HepG2 (cell line): ENCODE data around the gene IFT88.

ENCODE experiments used
- CTCF ChIP-seq: sonication (generic); formaldehyde crosslinking; IDR thresholded peaks from 2 replicates; pipeline ENCODE4 v1.5.0; 2020; ENCODE audit warnings: mild to moderate bottlenecking, missing genetic modification reagents, moderate library complexity
- MEIS1 ChIP-seq: sonication (generic); formaldehyde crosslinking; IDR thresholded peaks from 2 replicates; pipeline ENCODE4 v1.9.0; 2021; ENCODE audit warnings: mild to moderate bottlenecking, missing genetic modification reagents, moderate library complexity, borderline replicate concordance
- NR3C1 ChIP-seq: sonication (generic); formaldehyde crosslinking; IDR thresholded peaks from 2 replicates; pipeline ENCODE4 v1.4.0; 2020; ENCODE audit warnings: missing genetic modification reagents
- ZNF580 ChIP-seq: IDR thresholded peaks from 2 replicates; pipeline ENCODE4 v1.6.1; 2016; ENCODE audit warnings: low read depth, borderline replicate concordance
- ZNF652 ChIP-seq: IDR thresholded peaks from 2 replicates; pipeline ENCODE4 v1.6.1; 2016; ENCODE audit warnings: low read depth, borderline replicate concordance
- TF ChIP-seq, protein P1 (sequence below): sonication (generic); formaldehyde crosslinking; IDR thresholded peaks from 2 replicates; pipeline ENCODE4 v1.5.0; 2020; ENCODE audit warnings: missing genetic modification reagents
- TF ChIP-seq, protein P2 (sequence below): sonication (generic); formaldehyde crosslinking; IDR thresholded peaks from one replicate; pipeline ENCODE4 v1.5.1; 2020; ENCODE audit warnings: mild to moderate bottlenecking, missing genetic modification reagents; ENCODE audit errors: not compliant biosample characterization

DNA sequence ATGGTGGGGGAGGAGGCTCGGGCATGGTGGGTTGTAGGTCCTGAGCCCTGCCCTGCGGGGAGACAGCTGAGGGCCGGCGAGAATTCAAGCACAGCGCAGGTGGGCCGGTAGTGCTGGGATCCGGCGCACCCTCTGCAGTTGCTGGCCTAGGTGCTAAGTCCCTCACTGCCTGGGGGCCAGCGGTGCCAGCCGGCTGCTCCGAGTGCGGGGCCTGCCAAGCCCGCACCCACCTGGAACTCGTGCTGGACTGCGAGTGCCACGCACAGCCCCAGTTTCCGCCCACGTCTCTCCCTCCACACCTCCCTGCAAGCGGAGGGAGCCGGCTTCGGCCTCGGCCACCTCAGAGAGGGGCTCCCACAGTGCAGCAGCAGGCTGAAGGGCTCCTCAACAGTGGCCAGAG is 173.1 kb downstream of the IFT88 start:
- TF ChIP-seq, protein P1, sequence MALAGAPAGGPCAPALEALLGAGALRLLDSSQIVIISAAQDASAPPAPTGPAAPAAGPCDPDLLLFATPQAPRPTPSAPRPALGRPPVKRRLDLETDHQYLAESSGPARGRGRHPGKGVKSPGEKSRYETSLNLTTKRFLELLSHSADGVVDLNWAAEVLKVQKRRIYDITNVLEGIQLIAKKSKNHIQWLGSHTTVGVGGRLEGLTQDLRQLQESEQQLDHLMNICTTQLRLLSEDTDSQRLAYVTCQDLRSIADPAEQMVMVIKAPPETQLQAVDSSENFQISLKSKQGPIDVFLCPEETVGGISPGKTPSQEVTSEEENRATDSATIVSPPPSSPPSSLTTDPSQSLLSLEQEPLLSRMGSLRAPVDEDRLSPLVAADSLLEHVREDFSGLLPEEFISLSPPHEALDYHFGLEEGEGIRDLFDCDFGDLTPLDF: no peak
- TF ChIP-seq ZNF580 (CRISPR knock-in tag) (no peak), ZNF652 (CRISPR knock-in tag) (no peak), CTCF (no peak), MEIS1 (CRISPR knock-in tag) (no peak), NR3C1 (CRISPR knock-in tag) (no peak)
- TF ChIP-seq, protein P2, sequence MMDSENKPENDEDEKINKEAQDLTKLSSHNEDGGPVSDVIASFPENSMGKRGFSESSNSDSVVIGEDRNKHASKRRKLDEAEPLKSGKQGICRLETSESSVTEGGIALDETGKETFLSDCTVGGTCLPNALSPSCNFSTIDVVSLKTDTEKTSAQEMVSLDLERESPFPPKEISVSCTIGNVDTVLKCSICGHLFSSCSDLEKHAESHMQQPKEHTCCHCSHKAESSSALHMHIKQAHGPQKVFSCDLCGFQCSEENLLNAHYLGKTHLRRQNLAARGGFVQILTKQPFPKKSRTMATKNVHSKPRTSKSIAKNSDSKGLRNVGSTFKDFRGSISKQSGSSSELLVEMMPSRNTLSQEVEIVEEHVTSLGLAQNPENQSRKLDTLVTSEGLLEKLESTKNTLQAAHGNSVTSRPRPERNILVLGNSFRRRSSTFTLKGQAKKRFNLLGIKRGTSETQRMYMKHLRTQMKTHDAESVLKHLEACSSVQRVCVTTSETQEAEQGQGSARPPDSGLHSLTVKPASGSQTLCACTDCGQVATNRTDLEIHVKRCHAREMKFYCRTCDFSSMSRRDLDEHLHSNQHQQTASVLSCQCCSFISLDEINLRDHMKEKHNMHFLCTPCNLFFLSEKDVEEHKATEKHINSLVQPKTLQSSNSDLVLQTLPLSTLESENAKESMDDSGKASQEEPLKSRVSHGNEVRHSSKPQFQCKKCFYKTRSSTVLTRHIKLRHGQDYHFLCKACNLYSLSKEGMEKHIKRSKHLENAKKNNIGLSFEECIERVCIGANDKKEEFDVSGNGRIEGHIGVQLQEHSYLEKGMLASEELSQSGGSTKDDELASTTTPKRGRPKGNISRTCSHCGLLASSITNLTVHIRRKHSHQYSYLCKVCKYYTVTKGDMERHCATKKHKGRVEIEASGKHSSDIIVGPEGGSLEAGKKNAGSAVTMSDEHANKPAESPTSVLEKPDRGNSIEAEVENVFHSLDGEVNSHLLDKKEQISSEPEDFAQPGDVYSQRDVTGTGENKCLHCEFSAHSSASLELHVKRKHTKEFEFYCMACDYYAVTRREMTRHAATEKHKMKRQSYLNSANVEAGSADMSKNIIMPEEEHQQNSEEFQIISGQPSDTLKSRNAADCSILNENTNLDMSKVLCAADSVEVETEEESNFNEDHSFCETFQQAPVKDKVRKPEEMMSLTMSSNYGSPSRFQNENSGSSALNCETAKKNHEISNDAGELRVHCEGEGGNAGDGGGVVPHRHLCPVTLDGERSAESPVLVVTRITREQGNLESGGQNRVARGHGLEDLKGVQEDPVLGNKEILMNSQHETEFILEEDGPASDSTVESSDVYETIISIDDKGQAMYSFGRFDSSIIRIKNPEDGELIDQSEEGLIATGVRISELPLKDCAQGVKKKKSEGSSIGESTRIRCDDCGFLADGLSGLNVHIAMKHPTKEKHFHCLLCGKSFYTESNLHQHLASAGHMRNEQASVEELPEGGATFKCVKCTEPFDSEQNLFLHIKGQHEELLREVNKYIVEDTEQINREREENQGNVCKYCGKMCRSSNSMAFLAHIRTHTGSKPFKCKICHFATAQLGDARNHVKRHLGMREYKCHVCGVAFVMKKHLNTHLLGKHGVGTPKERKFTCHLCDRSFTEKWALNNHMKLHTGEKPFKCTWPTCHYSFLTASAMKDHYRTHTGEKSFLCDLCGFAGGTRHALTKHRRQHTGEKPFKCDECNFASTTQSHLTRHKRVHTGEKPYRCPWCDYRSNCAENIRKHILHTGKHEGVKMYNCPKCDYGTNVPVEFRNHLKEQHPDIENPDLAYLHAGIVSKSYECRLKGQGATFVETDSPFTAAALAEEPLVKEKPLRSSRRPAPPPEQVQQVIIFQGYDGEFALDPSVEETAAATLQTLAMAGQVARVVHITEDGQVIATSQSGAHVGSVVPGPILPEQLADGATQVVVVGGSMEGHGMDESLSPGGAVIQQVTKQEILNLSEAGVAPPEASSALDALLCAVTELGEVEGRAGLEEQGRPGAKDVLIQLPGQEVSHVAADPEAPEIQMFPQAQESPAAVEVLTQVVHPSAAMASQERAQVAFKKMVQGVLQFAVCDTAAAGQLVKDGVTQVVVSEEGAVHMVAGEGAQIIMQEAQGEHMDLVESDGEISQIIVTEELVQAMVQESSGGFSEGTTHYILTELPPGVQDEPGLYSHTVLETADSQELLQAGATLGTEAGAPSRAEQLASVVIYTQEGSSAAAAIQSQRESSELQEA: no peak
